LNCaP clone FGC (cell line): ENCODE results near the gene TTLL8.

Experiments used
- DNase-seq: peaks from one replicate; pipeline ENCODE4 v3.0.0-alpha.2; 2011; ENCODE audit warnings: low read depth
- H3K4me3 ChIP-seq: 2 replicates; pipeline ENCODE4 v1.5.1; 2011; ENCODE audit warnings: mild to moderate bottlenecking, low read depth, low read length, control low read depth
- CTCF ChIP-seq: IDR thresholded peaks from 2 replicates; pipeline ENCODE4 v1.5.1; 2012; ENCODE audit warnings: mild to moderate bottlenecking; ENCODE audit not compliant: control insufficient read depth, insufficient read depth; ENCODE audit errors: extremely low read depth

Gene TTLL8

GRCh38 chr22:49977578-49977977, 80.5 kb downstream of the TTLL8 start:
- DNase-seq: no peak
- H3K4me3 ChIP-seq: no peak overlapping the region
- TF ChIP-seq CTCF: no peak

GRCh38 chr22:49976439-49977175, 81.5 kb downstream of the TTLL8 start:
- H3K4me3 ChIP-seq: no peak overlapping the region
- TF ChIP-seq CTCF: no peak
- no peak for DNase-seq

GRCh38 chr22:49975543-49976389, 82.3 kb downstream of the TTLL8 start:
- TF ChIP-seq CTCF: no peak
- no peak for DNase-seq
- H3K4me3 ChIP-seq: no peak overlapping the region

- H3K4me3 ChIP-seq: no peak overlapping the region
- TF ChIP-seq CTCF: no peak
- DNase-seq: no peak
Measured at GRCh38 chr22:49973018-49973961, 84.8 kb downstream of the TTLL8 start.

GRCh38 chr22:49972163-49973017, 85.7 kb downstream of the TTLL8 start:
- H3K4me3 ChIP-seq: no peak overlapping the region
- DNase-seq: no peak

More at GRCh38 chr22:49972163-49973017, 85.7 kb downstream of the TTLL8 start:
- TF ChIP-seq CTCF: no peak
